GM12878 (cell line): ENCODE results near the gene OR4D1. TPM values are rescaled to one million over a fixed set of nuclear protein-coding genes. Genes with fewer than 3 reads are reported as not detected.

Source experiments
- ATAC-seq: fragments of 200-7000 bp; cut with Tn5 transposase; 3 replicates; pipeline ENCODE4 v1.9.1; 2020; ENCODE audit warnings: mild to moderate bottlenecking, moderate library complexity
- BruUV-seq: library from RNA; stranded (reverse); fragments of 400-500 nt; replicated peaks from 2 replicates; lab custom pipeline; 2021; lab: Mats Ljungman, UMichigan
- CTCF ChIA-PET: fragments of 300-600 bp; sonication (Branson Sonifier 250); formaldehyde crosslinking; extraction: SDS; loops from one replicate; lab custom pipeline; 2021; ENCODE audit warnings: inconsistent platforms; lab: Yijun Ruan, JAX
- POLR2A ChIA-PET: fragments of 350-600 bp; formaldehyde crosslinking; extraction: SDS; loops from one replicate; lab custom pipeline; 2021; ENCODE audit warnings: inconsistent platforms; lab: Charles Lee
- RAD21 ChIA-PET: fragments of 300-600 bp; sonication (Branson Sonifier 250); formaldehyde crosslinking; loops from one replicate; lab custom pipeline; 2023; ENCODE audit warnings: antibody characterized with exemption; ENCODE audit not compliant: unreplicated experiment; lab: Charles Lee
- SMC1A ChIA-PET: fragments of 300-600 bp; sonication (Branson Sonifier 250); formaldehyde crosslinking; loops from one replicate; lab custom pipeline; 2023; ENCODE audit not compliant: unreplicated experiment, uncharacterized antibody; lab: Charles Lee
- DNase-seq: peaks from one replicate; pipeline ENCODE4 v3.0.0-alpha.2; 2011; ENCODE audit warnings: low read depth, low spot score
- FAIRE-seq: peaks from 3 replicates; lab custom pipeline; 2011; peaks lifted over from hg19 to GRCh38; lab: Jason Lieb, UNC
- H2AFZ ChIP-seq: 2 replicates; pipeline ENCODE4 v1.6.0; 2011; ENCODE audit warnings: low read depth, low read length, control low read depth; ENCODE audit not compliant: control insufficient read depth
- H3K27ac ChIP-seq: 2 replicates; pipeline ENCODE4 v1.5.1; 2011; ENCODE audit warnings: control low read depth; ENCODE audit not compliant: control insufficient read depth, insufficient read depth
- H3K27me3 ChIP-seq, 2 experiments: replicated peaks in 1 of 2; 2 replicates each; pipeline versions ENCODE4 v1.6.0 to v1.6.1; 2011; ENCODE audit warnings: low read length in 1 of 2; ENCODE audit not compliant: control insufficient read depth in 2 of 2, insufficient read depth in 2 of 2
- H3K36me3 ChIP-seq, 2 experiments: 2 replicates each; pipeline ENCODE4 v1.5.1; 2011; ENCODE audit warnings: low read length in 1 of 2; ENCODE audit not compliant: control insufficient read depth in 2 of 2, insufficient read depth in 2 of 2
- H3K4me1 ChIP-seq: 2 replicates; pipeline ENCODE4 v1.6.1; 2011; ENCODE audit warnings: mild to moderate bottlenecking, low read length, moderate library complexity, mixed read lengths; ENCODE audit not compliant: control insufficient read depth, insufficient read depth
- H3K4me2 ChIP-seq: 2 replicates; pipeline ENCODE4 v1.6.0; 2011; ENCODE audit warnings: control low read depth; ENCODE audit not compliant: control insufficient read depth, insufficient read depth
- H3K4me3 ChIP-seq: fragments of 200-600 bp; sonication (generic); 2 replicates; pipeline ENCODE4 v1.5.1; 2016
- H3K79me2 ChIP-seq: 2 replicates; pipeline ENCODE4 v1.6.0; 2011; ENCODE audit warnings: low read length; ENCODE audit not compliant: control insufficient read depth, insufficient read depth
- H3K9ac ChIP-seq: 2 replicates; pipeline ENCODE4 v1.8.0; 2011; ENCODE audit warnings: low read length, control low read depth, mixed read lengths; ENCODE audit not compliant: control insufficient read depth, insufficient read depth
- H3K9me3 ChIP-seq: replicated peaks from 3 replicates; pipeline ENCODE4 v1.5.1; 2011; ENCODE audit warnings: mild to moderate bottlenecking, low read length; ENCODE audit not compliant: control insufficient read depth, insufficient read depth
- H4K20me1 ChIP-seq: 2 replicates; pipeline ENCODE4 v1.6.0; 2011; ENCODE audit not compliant: control insufficient read depth, insufficient read depth
- RAD51 ChIP-seq: fragments of 450-650 bp; IDR thresholded peaks from 2 replicates; pipeline ENCODE4 v1.6.1; 2016; ENCODE audit warnings: moderate library complexity, mild to moderate bottlenecking, inconsistent platforms
- RELA ChIP-seq: fragments of 450-650 bp; IDR thresholded peaks from 2 replicates; pipeline ENCODE4 v1.8.0; 2014; ENCODE audit warnings: borderline replicate concordance; ENCODE audit not compliant: partially characterized antibody
- SMAD5 ChIP-seq: IDR thresholded peaks from 2 replicates; pipeline ENCODE4 v1.6.1; 2016; ENCODE audit warnings: antibody characterized with exemption, low read depth
- SPI1 ChIP-seq: IDR thresholded peaks from 2 replicates; pipeline ENCODE4 v1.6.1; 2011; ENCODE audit warnings: low read depth, mild to moderate bottlenecking, low read length, moderate library complexity, borderline replicate concordance; ENCODE audit not compliant: insufficient read depth
- TCF3 ChIP-seq: IDR thresholded peaks from 2 replicates; pipeline ENCODE4 v1.6.1; 2012; ENCODE audit warnings: low read depth, mild to moderate bottlenecking, low read length, borderline replicate concordance; ENCODE audit not compliant: insufficient read depth
- ZNF274 ChIP-seq: IDR thresholded peaks from one replicate; pipeline ENCODE4 v1.8.0; 2011; ENCODE audit not compliant: insufficient read length, insufficient read depth
- ZZZ3 ChIP-seq: IDR thresholded peaks from 2 replicates; pipeline ENCODE4 v1.6.1; 2011; ENCODE audit warnings: low read depth; ENCODE audit not compliant: control insufficient read depth, insufficient read length
- WGBS: methylation state at CpG from one replicate; pipeline ENCODE4 v1.1.6; 2016; ENCODE audit warnings: low lambda C conversion rate; ENCODE audit not compliant: insufficient replicate concordance, insufficient coverage; ENCODE audit errors: missing lambda C conversion rate; 5-methylcytosine and 5-hydroxymethylcytosine counted together
- in situ Hi-C: fragments of 300-500 bp; cut with MboI; formaldehyde crosslinking; loops from 9 replicates; pipeline ENCODE4 v1.14.3; 2018; ENCODE audit warnings: mixed read lengths
- intact Hi-C: fragments of 100-400 bp; cut with micrococcal nuclease; formaldehyde crosslinking; loops from one replicate; pipeline ENCODE4 v1.14.2; 2022; ENCODE audit not compliant: unreplicated experiment
- polyA plus RNA-seq, 11 experiments: library from polyadenylated mRNA; depleted of rRNA in 4 of 11; unstranded in 6 of 11; stranded (reverse) in 5 of 11; fragments of >200 nt; fragmentation: Nextera tagmentation in 4 of 11; fragmentation: Illumina TruSeq in 1 of 11; extraction: Ambion mirVana in 4 of 11; extraction: Trizol in 1 of 11; gene quantifications; 1 replicate in 1 of 11; 2 replicates in 10 of 11; pipeline versions ENCODE4 v1.2.1 to v1.2.3, GENCODE V29; 2011 to 2016; ENCODE audit warnings: inconsistent platforms in 2 of 11, missing spikeins in 2 of 11, low read depth in 1 of 11
- total RNA-seq, 4 experiments: library from RNA; depleted of rRNA in 3 of 4; stranded (reverse); fragments of >200 nt in 3 of 4; fragmentation: Illumina TruSeq in 1 of 4; extraction: Trizol in 1 of 4; gene quantifications; 2 replicates each; pipeline versions ENCODE4 v1.2.1 to v1.2.3, GENCODE V29; 2013 to 2021
- TF ChIP-seq, protein P1 (sequence below): fragments of 450-650 bp; IDR thresholded peaks from 2 replicates; pipeline ENCODE4 v1.6.1; 2017; ENCODE audit warnings: mild to moderate bottlenecking, moderate library complexity
- TF ChIP-seq, protein P2 (sequence below): fragments of 450-650 bp; formaldehyde crosslinking; IDR thresholded peaks from 2 replicates; pipeline ENCODE4 v1.4.0; 2020; ENCODE audit warnings: mild to moderate bottlenecking, moderate library complexity
- TF ChIP-seq, protein P3 (sequence below): fragments of 450-650 bp; IDR thresholded peaks from 2 replicates; pipeline ENCODE4 v1.6.1; 2016; ENCODE audit warnings: mild to moderate bottlenecking

The OR4D1 gene
- total and polyA plus RNA-seq, 10 of the 15 experiments (the other 5 are each of a cell fraction or from before 2014, with no cell fraction given): not detected

DNA sequence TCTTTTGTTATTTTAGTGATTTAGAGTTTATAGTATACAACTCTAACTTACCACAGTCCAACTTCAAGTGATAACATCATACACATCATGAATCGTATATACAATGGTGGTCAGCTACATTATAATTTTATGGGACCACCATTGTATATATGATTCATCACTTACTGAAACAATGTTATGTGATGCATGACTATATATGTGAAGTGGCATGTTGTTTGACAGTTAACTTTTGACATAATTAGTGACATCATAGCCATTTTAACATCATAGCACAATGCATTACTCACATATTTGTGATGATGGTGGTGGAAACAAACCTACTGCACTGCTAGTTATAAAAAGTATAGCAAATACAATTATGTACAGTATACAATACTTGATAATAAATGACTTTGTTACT, 43.1 kb upstream of the OR4D1 start:
- ChIA-PET POLR2A (no interaction called here), RAD21 (interaction anchor here (1.0 kb wide), 1 partner anchor 104 kb away, joined by 3 read pairs; no protein-coding TSS in a partner anchor), CTCF (interaction anchor here (0.6 kb wide), 1 partner anchor 247 kb away, joined by 4 read pairs; no protein-coding TSS in a partner anchor), SMC1A (no interaction called here)
- Histone ChIP-seq H3K36me3 (no peaks in the 10 kb centered on the region), H3K9me3 (no peaks in the 10 kb centered on the region), H3K4me1 (no peaks in the 10 kb centered on the region), H3K27ac (no peak overlapping the region), H3K4me2 (no peak overlapping the region), H4K20me1 (no peaks in the 10 kb centered on the region), H3K4me3 (no peak overlapping the region), H2AFZ (no peak overlapping the region), H3K27me3 (no peaks in the 10 kb centered on the region), H3K9ac (no peak overlapping the region), H3K79me2 (no peaks in the 10 kb centered on the region)
- intact Hi-C loops (no loop called here), in situ Hi-C loops (no loop called here)
- DNase-seq (no peak), ATAC-seq (no peak), FAIRE-seq (no peak)
- no TSS peak for BruUV-seq
- TF ChIP-seq ZZZ3 (no peak), ZNF274 (no peak), TCF3 (no peak), SPI1 (no peak), RAD51 (no peak), SMAD5 (no peak), RELA (no peak)
- TF ChIP-seq, protein P1, sequence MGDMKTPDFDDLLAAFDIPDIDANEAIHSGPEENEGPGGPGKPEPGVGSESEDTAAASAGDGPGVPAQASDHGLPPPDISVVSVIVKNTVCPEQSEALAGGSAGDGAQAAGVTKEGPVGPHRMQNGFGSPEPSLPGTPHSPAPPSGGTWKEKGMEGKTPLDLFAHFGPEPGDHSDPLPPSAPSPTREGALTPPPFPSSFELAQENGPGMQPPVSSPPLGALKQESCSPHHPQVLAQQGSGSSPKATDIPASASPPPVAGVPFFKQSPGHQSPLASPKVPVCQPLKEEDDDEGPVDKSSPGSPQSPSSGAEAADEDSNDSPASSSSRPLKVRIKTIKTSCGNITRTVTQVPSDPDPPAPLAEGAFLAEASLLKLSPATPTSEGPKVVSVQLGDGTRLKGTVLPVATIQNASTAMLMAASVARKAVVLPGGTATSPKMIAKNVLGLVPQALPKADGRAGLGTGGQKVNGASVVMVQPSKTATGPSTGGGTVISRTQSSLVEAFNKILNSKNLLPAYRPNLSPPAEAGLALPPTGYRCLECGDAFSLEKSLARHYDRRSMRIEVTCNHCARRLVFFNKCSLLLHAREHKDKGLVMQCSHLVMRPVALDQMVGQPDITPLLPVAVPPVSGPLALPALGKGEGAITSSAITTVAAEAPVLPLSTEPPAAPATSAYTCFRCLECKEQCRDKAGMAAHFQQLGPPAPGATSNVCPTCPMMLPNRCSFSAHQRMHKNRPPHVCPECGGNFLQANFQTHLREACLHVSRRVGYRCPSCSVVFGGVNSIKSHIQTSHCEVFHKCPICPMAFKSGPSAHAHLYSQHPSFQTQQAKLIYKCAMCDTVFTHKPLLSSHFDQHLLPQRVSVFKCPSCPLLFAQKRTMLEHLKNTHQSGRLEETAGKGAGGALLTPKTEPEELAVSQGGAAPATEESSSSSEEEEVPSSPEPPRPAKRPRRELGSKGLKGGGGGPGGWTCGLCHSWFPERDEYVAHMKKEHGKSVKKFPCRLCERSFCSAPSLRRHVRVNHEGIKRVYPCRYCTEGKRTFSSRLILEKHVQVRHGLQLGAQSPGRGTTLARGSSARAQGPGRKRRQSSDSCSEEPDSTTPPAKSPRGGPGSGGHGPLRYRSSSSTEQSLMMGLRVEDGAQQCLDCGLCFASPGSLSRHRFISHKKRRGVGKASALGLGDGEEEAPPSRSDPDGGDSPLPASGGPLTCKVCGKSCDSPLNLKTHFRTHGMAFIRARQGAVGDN: no peak
- TF ChIP-seq, protein P2, sequence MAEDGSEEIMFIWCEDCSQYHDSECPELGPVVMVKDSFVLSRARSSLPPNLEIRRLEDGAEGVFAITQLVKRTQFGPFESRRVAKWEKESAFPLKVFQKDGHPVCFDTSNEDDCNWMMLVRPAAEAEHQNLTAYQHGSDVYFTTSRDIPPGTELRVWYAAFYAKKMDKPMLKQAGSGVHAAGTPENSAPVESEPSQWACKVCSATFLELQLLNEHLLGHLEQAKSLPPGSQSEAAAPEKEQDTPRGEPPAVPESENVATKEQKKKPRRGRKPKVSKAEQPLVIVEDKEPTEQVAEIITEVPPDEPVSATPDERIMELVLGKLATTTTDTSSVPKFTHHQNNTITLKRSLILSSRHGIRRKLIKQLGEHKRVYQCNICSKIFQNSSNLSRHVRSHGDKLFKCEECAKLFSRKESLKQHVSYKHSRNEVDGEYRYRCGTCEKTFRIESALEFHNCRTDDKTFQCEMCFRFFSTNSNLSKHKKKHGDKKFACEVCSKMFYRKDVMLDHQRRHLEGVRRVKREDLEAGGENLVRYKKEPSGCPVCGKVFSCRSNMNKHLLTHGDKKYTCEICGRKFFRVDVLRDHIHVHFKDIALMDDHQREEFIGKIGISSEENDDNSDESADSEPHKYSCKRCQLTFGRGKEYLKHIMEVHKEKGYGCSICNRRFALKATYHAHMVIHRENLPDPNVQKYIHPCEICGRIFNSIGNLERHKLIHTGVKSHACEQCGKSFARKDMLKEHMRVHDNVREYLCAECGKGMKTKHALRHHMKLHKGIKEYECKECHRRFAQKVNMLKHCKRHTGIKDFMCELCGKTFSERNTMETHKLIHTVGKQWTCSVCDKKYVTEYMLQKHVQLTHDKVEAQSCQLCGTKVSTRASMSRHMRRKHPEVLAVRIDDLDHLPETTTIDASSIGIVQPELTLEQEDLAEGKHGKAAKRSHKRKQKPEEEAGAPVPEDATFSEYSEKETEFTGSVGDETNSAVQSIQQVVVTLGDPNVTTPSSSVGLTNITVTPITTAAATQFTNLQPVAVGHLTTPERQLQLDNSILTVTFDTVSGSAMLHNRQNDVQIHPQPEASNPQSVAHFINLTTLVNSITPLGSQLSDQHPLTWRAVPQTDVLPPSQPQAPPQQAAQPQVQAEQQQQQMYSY (CRISPR knock-in tag): no peak
- TF ChIP-seq, protein P3, sequence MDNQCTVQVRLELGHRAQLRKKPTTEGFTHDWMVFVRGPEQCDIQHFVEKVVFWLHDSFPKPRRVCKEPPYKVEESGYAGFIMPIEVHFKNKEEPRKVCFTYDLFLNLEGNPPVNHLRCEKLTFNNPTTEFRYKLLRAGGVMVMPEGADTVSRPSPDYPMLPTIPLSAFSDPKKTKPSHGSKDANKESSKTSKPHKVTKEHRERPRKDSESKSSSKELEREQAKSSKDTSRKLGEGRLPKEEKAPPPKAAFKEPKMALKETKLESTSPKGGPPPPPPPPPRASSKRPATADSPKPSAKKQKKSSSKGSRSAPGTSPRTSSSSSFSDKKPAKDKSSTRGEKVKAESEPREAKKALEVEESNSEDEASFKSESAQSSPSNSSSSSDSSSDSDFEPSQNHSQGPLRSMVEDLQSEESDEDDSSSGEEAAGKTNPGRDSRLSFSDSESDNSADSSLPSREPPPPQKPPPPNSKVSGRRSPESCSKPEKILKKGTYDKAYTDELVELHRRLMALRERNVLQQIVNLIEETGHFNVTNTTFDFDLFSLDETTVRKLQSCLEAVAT: no peak
- WGBS: 38% methylated on average over 1 of the region's 1 CpG
